Progenitor cell of endocrine pancreas (in vitro differentiated cells): Measurements from ENCODE around the gene ANKMY1. TPM values are rescaled to one million over a fixed set of nuclear protein-coding genes. Genes with fewer than 3 reads are reported as not detected.

Source experiments
- DNase-seq: peaks from one replicate; pipeline ENCODE4 v3.0.0; 2021; ENCODE audit warnings: low spot score; ENCODE audit not compliant: unreplicated experiment
- H3K27ac Mint-ChIP-seq: 2 replicates; pipeline ENCODE4 v1.8.0; 2021; ENCODE audit warnings: mild to moderate bottlenecking, moderate library complexity, mixed read lengths
- H3K27me3 Mint-ChIP-seq: 2 replicates; pipeline ENCODE4 v1.8.0; 2021; ENCODE audit warnings: mixed read lengths
- H3K36me3 Mint-ChIP-seq: 2 replicates; pipeline ENCODE4 v1.8.0; 2022; ENCODE audit warnings: mixed read lengths; ENCODE audit not compliant: insufficient read depth
- H3K4me1 Mint-ChIP-seq: 2 replicates; pipeline ENCODE4 v1.8.0; 2021; ENCODE audit warnings: low read depth, mixed read lengths
- H3K4me3 Mint-ChIP-seq: 2 replicates; pipeline ENCODE4 v1.8.0; 2021; ENCODE audit warnings: low read depth, mild to moderate bottlenecking, moderate library complexity, mixed read lengths
- H3K9me3 Mint-ChIP-seq: 2 replicates; pipeline ENCODE4 v1.8.0; 2021; ENCODE audit warnings: low read depth, mixed read lengths
- CTCF ChIP-seq: fragments of 200-600 bp; sonication (generic); IDR thresholded peaks from one replicate; pipeline ENCODE4 v1.5.0; 2021; ENCODE audit warnings: antibody characterized with exemption, mild to moderate bottlenecking; ENCODE audit not compliant: unreplicated experiment
- total RNA-seq: library from RNA; stranded (reverse); gene quantifications from 2 replicates; pipeline ENCODE4 v1.2.1, GENCODE V29; 2021

The ANKMY1 gene
- total RNA-seq, 1 donor from 2014 or later = 29.2 TPM

DNA sequence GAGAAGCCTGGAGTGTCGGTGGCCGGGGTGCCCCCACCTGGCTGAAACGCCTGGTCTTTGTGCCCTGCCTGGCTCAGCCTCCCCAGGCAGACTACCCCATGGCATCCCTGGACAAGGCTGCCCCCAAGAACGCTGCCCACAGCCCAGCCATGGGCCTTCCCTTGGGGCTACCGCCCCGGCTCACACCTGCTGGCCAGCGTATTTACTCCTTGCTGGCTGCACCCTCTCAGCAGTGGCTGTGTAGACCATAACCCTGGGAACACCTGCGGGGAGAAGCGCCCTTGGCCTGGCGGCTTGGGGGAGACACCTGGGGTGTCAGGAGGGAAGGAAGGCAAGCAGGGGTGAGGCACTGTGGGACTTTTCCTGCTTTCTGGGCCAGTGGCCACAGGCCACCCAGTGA is 46.1 kb upstream of the ANKMY1 start:
- no peak overlapping the region for H3K4me3 Mint-ChIP-seq
- peaks cover 5% of the 10 kb centered on the region for H3K4me1 Mint-ChIP-seq
- no peak overlapping the region for H3K27ac Mint-ChIP-seq
- H3K27me3 Mint-ChIP-seq = no peaks in the 10 kb centered on the region
- no peak for DNase-seq
- TF ChIP-seq CTCF = no peak
- H3K9me3 Mint-ChIP-seq = no peaks in the 10 kb centered on the region
- H3K36me3 Mint-ChIP-seq = peaks cover 2% of the 10 kb centered on the region

DNA sequence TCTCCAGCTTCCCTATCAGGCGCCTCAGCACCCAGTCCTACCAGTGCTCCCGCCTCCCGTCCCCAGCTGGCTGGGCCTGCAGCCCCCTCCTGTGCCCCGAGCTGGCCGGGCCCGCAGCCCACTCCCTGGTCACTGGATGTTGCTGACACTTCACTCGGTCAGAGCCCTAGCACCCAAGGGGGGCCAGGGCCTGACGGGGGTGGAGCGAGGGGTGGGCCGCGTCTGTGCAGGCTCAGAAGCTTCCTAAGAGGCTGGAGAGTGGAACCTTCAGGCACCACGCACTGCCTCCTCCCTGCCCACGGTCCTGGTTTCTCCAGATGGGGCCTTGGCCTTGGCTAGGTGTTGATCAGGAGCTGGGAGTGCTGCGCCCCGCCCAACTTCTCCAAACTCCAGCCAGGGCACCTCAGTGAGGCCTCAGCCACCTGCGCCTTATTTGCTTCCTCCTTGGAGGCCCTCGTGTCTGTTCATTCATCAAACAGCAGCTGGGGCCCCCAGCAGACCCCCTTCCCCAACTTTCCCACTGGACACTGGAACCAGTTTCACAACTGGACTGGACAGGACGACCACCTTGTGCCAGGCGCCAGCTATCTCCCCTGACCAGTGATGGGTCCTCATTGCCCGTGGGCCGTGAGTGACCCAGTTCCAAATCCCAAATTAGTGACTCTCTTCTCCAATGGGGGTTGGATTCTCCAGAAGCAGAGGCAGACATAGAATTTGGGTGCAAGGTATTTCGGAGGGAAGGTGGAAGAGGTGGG is 45.5 kb upstream of the ANKMY1 start:
- Mint-ChIP-seq H3K27ac (no peak overlapping the region), H3K27me3 (no peaks in the 10 kb centered on the region), H3K9me3 (no peaks in the 10 kb centered on the region), H3K4me1 (peaks cover 5% of the 10 kb centered on the region), H3K4me3 (no peak overlapping the region), H3K36me3 (peaks cover 2% of the 10 kb centered on the region)
- no peak for TF ChIP-seq CTCF
- DNase-seq = no peak

- no peaks in the 10 kb centered on the region for H3K9me3 Mint-ChIP-seq
- no peaks in the 10 kb centered on the region for H3K27me3 Mint-ChIP-seq
- peaks cover 2% of the 10 kb centered on the region for H3K36me3 Mint-ChIP-seq
- peaks cover 5% of the 10 kb centered on the region for H3K4me1 Mint-ChIP-seq
- no peak for TF ChIP-seq CTCF
- H3K4me3 Mint-ChIP-seq = no peak overlapping the region
- no peak overlapping the region for H3K27ac Mint-ChIP-seq
- no peak for DNase-seq
Observed at GRCh38 chr2:240602266-240603050, 44.7 kb upstream of the ANKMY1 start.

DNA sequence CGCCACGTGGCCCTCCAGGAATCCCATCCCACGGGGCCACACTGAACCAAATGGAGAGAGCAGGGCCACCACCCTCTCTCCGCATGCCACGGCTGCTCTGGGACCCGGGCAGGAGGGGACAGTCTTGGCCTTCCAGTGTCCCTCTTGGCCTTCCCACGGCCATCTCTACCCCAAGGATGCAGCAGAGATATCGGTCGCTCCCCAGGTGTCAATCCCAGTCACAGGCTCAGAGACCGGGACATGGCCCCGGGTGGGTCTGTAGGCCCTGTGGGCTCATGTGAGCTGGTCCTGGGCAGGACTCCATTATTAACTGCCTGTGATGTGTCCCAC is 44.0 kb upstream of the ANKMY1 start:
- Mint-ChIP-seq H3K9me3 (no peaks in the 10 kb centered on the region), H3K27ac (no peak overlapping the region), H3K36me3 (peaks cover 2% of the 10 kb centered on the region), H3K27me3 (no peaks in the 10 kb centered on the region), H3K4me3 (no peak overlapping the region), H3K4me1 (peaks cover 5% of the 10 kb centered on the region)
- no peak for TF ChIP-seq CTCF
- no peak for DNase-seq

DNA sequence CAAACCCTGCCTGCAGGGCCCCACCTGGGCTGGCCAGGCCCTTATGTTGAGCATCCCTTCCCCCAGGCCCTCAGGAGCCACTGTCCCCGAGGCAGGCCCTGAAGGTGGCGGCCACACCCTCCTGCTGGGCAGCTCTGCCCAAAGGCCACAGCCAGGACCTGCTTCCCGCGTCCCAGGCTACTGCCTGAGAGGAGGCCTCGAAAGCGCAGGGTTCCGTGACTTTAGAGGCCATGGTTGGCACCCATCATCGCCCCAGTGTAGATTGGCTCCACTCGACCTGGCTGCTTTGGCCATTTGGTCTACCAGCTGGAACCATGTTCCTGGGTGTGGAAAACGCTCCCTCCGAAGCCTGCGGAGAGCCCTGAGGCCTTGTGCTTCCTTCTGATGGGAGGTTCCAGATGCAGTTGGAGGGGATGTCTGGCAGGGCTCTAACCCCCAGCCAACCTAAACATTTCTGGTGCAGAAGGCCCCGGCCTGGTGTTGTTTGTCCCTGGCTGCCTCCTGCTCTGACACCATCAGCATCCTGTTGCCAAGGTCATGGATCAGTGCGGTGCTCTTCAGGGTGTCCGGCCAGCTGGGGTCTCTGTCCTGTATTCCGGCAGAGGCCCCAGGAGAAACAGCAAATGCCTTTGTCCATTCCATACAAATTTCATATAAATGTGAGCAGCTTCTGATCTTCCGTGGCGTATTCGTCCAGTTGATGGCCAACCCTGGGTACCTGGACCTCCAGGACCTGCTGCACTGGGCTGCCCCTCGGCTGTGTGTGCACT is 43.5 kb upstream of the ANKMY1 start:
- Mint-ChIP-seq H3K36me3 (peaks cover 2% of the 10 kb centered on the region), H3K9me3 (no peaks in the 10 kb centered on the region), H3K4me3 (no peak overlapping the region), H3K4me1 (peaks cover 5% of the 10 kb centered on the region), H3K27me3 (no peaks in the 10 kb centered on the region), H3K27ac (no peak overlapping the region)
- no peak for DNase-seq
- no peak for TF ChIP-seq CTCF
